Ascending aorta (tissue), 2 donors: ENCODE measurements around the gene DPYD. TPM values are rescaled to one million over a fixed set of nuclear protein-coding genes. Genes with fewer than 3 reads are reported as not detected.

ENCODE experiments used
- DNase-seq, 2 donors: peaks; one replicate each; pipeline ENCODE4 v3.0.0-alpha.2; 2019; ENCODE audit warnings: low spot score in 2 of 2
- H3K27ac ChIP-seq, 2 donors: fragments of 200-600 bp; sonication (generic); one replicate each; pipeline ENCODE4 v1.5.1; 2016 to 2017; ENCODE audit warnings: mild to moderate bottlenecking in 1 of 2
- H3K27me3 ChIP-seq: fragments of 200-600 bp; sonication (generic); one replicate; pipeline ENCODE4 v1.5.1; 2017
- H3K36me3 ChIP-seq, 2 donors: fragments of 200-600 bp; sonication (generic); one replicate each; pipeline ENCODE4 v1.5.1; 2016
- H3K4me1 ChIP-seq, 2 donors: fragments of 200-600 bp; sonication (generic); one replicate each; pipeline ENCODE4 v1.5.1; 2016 to 2017; ENCODE audit warnings: mild to moderate bottlenecking in 1 of 2
- H3K4me3 ChIP-seq, 2 donors: fragments of 200-600 bp; sonication (generic); one replicate each; pipeline ENCODE4 v1.5.1; 2016 to 2017; ENCODE audit warnings: mild to moderate bottlenecking in 1 of 2
- H3K9me3 ChIP-seq, 2 donors: fragments of 200-600 bp; sonication (generic); one replicate each; pipeline ENCODE4 v1.5.1; 2016
- CTCF ChIP-seq, 3 experiments: fragments of 200-600 bp in 2 of 3; fragments of 450-650 bp in 1 of 3; sonication (generic) in 2 of 3; IDR thresholded peaks; one replicate each; pipeline ENCODE4 v1.5.1; 2016 to 2019; ENCODE audit warnings: antibody characterized with exemption in 3 of 3, mild to moderate bottlenecking in 1 of 3, moderate library complexity in 1 of 3
- intact Hi-C: fragments of 100-400 bp; cut with DNase I; formaldehyde crosslinking; loops from one replicate; pipeline ENCODE4 v1.15.1; 2023
- total RNA-seq: library from RNA; depleted of rRNA; stranded (reverse); fragments of >200 nt; gene quantifications from one replicate; pipeline ENCODE4 v1.1.0, GENCODE V29; 2016

The DPYD gene
- total RNA-seq, 1 donor from 2014 or later: 22.9 TPM

- Histone ChIP-seq H3K27ac (no peak overlapping the region), H3K9me3 (no peaks in the 10 kb centered on the region), H3K4me3 (no peak overlapping the region), H3K36me3 (no peaks in the 10 kb centered on the region), H3K27me3 (no peaks in the 10 kb centered on the region), H3K4me1 (no peaks in the 10 kb centered on the region)
- no peak for TF ChIP-seq CTCF (IDR thresholded peaks at IDR 0.05)
- DNase-seq: no peak
- intact Hi-C loops: no loop called here
Observed at GRCh38 chr1:97905141-97905940, 15.5 kb downstream of the DPYD start.

- no peak for TF ChIP-seq CTCF (IDR thresholded peaks at IDR 0.05)
- Histone ChIP-seq H3K9me3 (peaks cover 0 to 4% of the 10 kb centered on the region in 2 donors), H3K4me3 (no peak overlapping the region), H3K36me3 (no peaks in the 10 kb centered on the region), H3K4me1 (no peaks in the 10 kb centered on the region), H3K27me3 (no peaks in the 10 kb centered on the region), H3K27ac (peak overlapping the region in 1 of 2 donors; percentile 14)
- intact Hi-C loops: no loop called here
- no peak for DNase-seq
Observed at GRCh38 chr1:97904534-97904933, 16.3 kb downstream of the DPYD start.

GRCh38 chr1:97903626-97904025 lies 17.2 kb downstream of the DPYD start:
- peaks cover 0 to 4% of the 10 kb centered on the region in 2 donors for H3K9me3 ChIP-seq
- TF ChIP-seq CTCF (IDR thresholded peaks at IDR 0.05): no peak
- H3K27me3 ChIP-seq: no peaks in the 10 kb centered on the region
- no peaks in the 10 kb centered on the region for H3K4me1 ChIP-seq
- DNase-seq: no peak
- intact Hi-C loops: no loop called here
- no peaks in the 10 kb centered on the region for H3K36me3 ChIP-seq
- H3K4me3 ChIP-seq: no peak overlapping the region
- H3K27ac ChIP-seq: peak overlapping the region; percentile 5 to 14

GRCh38 chr1:97902067-97902466 lies 18.8 kb downstream of the DPYD start:
- TF ChIP-seq CTCF (IDR thresholded peaks at IDR 0.05): no peak
- no peaks in the 10 kb centered on the region for H3K27me3 ChIP-seq
- peaks cover 0 to 4% of the 10 kb centered on the region in 2 donors for H3K9me3 ChIP-seq
- no peak overlapping the region for H3K27ac ChIP-seq
- intact Hi-C loops: no loop called here
- no peaks in the 10 kb centered on the region for H3K4me1 ChIP-seq
- no peaks in the 10 kb centered on the region for H3K36me3 ChIP-seq
- DNase-seq: no peak
- no peak overlapping the region for H3K4me3 ChIP-seq

GRCh38 chr1:97901017-97901658 lies 19.7 kb downstream of the DPYD start:
- intact Hi-C loops: no loop called here
- DNase-seq: no peak
- Histone ChIP-seq H3K36me3 (no peaks in the 10 kb centered on the region), H3K27me3 (no peaks in the 10 kb centered on the region), H3K9me3 (peaks cover 0 to 4% of the 10 kb centered on the region in 2 donors), H3K4me1 (no peaks in the 10 kb centered on the region), H3K27ac (no peak overlapping the region), H3K4me3 (no peak overlapping the region)
- no peak for TF ChIP-seq CTCF (IDR thresholded peaks at IDR 0.05)
